GM12873 (cell line): Measurements from ENCODE around the gene SLC1A3.
A peak's percentile ranks its signal among the peaks of the same experiment; 100 is the strongest.

Source experiments
- TF ChIP-seq, protein P1 (sequence below): IDR thresholded peaks from 2 replicates; pipeline ENCODE4 v1.5.1; 2012; ENCODE audit warnings: low read depth, mild to moderate bottlenecking, moderate library complexity, low read length, control low read depth; ENCODE audit not compliant: insufficient read depth; ENCODE audit errors: missing control alignments

The SLC1A3 gene

DNA sequence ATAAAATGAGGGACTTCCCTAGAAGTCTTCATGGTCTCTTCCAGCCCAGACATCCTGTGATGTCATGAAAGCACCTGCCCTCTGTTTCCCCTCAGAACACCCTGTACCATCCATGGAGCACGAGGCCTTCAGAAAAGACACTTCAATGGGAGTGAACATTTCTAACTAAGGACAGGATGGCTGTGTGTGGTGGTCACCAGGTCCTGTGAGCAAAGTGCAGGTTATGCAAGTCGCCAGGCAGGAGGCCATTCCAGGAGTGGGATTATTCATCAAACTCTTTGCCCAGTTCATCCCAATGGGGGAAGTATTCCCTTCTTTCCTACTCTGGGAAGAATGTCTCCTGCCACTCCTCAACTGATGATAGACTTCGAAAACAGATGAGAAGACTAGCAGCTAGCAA is 80.5 kb downstream of the SLC1A3 start:
- TF ChIP-seq, protein P1, sequence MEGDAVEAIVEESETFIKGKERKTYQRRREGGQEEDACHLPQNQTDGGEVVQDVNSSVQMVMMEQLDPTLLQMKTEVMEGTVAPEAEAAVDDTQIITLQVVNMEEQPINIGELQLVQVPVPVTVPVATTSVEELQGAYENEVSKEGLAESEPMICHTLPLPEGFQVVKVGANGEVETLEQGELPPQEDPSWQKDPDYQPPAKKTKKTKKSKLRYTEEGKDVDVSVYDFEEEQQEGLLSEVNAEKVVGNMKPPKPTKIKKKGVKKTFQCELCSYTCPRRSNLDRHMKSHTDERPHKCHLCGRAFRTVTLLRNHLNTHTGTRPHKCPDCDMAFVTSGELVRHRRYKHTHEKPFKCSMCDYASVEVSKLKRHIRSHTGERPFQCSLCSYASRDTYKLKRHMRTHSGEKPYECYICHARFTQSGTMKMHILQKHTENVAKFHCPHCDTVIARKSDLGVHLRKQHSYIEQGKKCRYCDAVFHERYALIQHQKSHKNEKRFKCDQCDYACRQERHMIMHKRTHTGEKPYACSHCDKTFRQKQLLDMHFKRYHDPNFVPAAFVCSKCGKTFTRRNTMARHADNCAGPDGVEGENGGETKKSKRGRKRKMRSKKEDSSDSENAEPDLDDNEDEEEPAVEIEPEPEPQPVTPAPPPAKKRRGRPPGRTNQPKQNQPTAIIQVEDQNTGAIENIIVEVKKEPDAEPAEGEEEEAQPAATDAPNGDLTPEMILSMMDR = no peak

- TF ChIP-seq, protein P1 = peak; percentile 57
Observed at GRCh38 chr5:36688722-36689121, 82.3 kb downstream of the SLC1A3 start.

GRCh38 chr5:36689225-36689624 is 82.8 kb downstream of the SLC1A3 start:
- TF ChIP-seq, protein P1 = no peak

DNA sequence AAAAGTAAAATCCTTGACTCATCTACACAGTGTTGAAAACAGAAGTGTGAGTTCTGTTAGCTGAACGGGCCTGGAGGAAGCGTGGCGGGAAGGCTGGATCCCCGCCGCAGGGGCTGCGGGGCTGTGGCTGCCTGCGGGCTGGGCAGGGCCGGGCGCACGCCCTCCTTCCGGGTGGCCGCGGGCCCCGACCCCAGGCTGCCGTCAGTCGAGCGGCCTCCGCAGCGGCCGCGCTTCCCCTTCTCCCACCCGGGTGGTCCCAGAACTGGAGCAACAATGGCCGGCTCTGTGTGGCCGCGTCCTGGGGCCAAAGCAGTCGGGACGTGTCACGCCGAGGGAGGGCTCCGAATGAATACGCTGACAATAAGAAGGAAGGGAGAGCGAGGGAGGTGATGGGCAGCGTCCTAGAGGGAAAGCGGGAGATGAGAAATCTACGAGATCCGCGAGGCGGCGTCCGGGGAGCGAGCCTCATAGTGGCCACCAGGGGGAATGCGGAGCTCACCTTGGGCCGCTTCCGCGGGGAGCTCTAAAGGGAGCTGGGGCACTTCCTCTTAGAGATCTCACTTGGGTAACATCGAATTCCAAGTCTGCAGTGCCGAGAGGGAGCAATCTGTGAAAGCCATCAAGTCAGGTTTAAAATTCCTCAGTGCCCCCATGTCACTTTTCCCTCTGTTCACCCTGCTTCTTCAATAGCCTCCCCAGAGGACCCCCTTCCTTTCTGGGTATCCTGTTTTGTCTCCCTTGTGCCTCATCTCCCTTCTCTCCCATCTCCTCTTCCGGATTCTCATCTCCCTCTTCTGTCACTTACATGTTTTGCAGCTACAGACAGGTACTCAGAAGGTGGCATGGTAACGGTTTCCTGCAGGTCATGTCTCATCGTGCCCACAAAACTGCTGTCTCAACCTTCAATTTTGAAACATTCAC is 83.9 kb downstream of the SLC1A3 start:
- TF ChIP-seq, protein P1 = peak; percentile 96

- TF ChIP-seq, protein P1 = no peak
Observed at GRCh38 chr5:36691226-36691625, 84.8 kb downstream of the SLC1A3 start.

- TF ChIP-seq, protein P1 = no peak
Observed at GRCh38 chr5:36691696-36692371, 85.4 kb downstream of the SLC1A3 start.
